Ectodermal cell (in vitro differentiated cells): Measurements from ENCODE around the gene DRD1.

Experiments
- H3K27ac ChIP-seq: 2 replicates; pipeline ENCODE4 v1.7.0; 2013; ENCODE audit warnings: mild to moderate bottlenecking, low read depth, low read length; ENCODE audit not compliant: insufficient read depth, poor library complexity, severe bottlenecking
- H3K27me3 ChIP-seq: 2 replicates; pipeline ENCODE4 v1.7.0; 2013; ENCODE audit warnings: mild to moderate bottlenecking, low read length; ENCODE audit not compliant: insufficient read depth, control insufficient read depth, poor library complexity, severe bottlenecking
- H3K36me3 ChIP-seq: one replicate; pipeline ENCODE4 v1.7.0; 2013; ENCODE audit warnings: low read length; ENCODE audit not compliant: control insufficient read depth, insufficient read depth
- H3K4me1 ChIP-seq: one replicate; pipeline ENCODE4 v1.7.0; 2013; ENCODE audit warnings: low read length; ENCODE audit not compliant: control insufficient read depth, insufficient read depth
- H3K4me3 ChIP-seq: 2 replicates; pipeline ENCODE4 v1.7.0; 2013; ENCODE audit warnings: low read depth, low read length, control low read depth; ENCODE audit not compliant: insufficient read depth
- H3K9me3 ChIP-seq: 2 replicates; pipeline ENCODE4 v1.7.0; 2013; ENCODE audit warnings: mild to moderate bottlenecking, low read length, moderate library complexity; ENCODE audit not compliant: control insufficient read depth
- WGBS, 2 experiments: methylation state at CpG; one replicate each; pipeline ENCODE4 v1.1.7; 2013; ENCODE audit warnings: missing lambda C conversion rate in 2 of 2; 5-methylcytosine and 5-hydroxymethylcytosine counted together

DRD1 gene

GRCh38 chr5:175469916-175470315, 25.9 kb upstream of the DRD1 start:
- Histone ChIP-seq H3K36me3 (no peaks in the 10 kb centered on the region), H3K4me3 (no peak overlapping the region), H3K4me1 (no peaks in the 10 kb centered on the region), H3K27me3 (no peaks in the 10 kb centered on the region), H3K9me3 (no peaks in the 10 kb centered on the region), H3K27ac (no peak overlapping the region)
- WGBS, 2 experiments, result 50 to 55% methylated on average over 3 of the region's 3 CpGs

- WGBS, 2 experiments, result 91% methylated on average over 1 of the region's 1 CpG; no CpG with 5 or more reads in 1 of the 2 experiments
- no peaks in the 10 kb centered on the region for H3K27me3 ChIP-seq
Observed at GRCh38 chr5:175468892-175469291, 24.9 kb upstream of the DRD1 start.

GRCh38 chr5:175467983-175468690, 24.2 kb upstream of the DRD1 start:
- H3K27me3 ChIP-seq, result no peaks in the 10 kb centered on the region
- no peak overlapping the region for H3K27ac ChIP-seq
- no peak overlapping the region for H3K4me3 ChIP-seq
- no peaks in the 10 kb centered on the region for H3K4me1 ChIP-seq
- no peaks in the 10 kb centered on the region for H3K36me3 ChIP-seq
- H3K9me3 ChIP-seq, result no peaks in the 10 kb centered on the region
- WGBS, 2 experiments, result 83 to 84% methylated on average over 10 to 11 of the region's 11 CpGs

More at GRCh38 chr5:175468892-175469291, 24.9 kb upstream of the DRD1 start:
- Histone ChIP-seq H3K27ac (no peak overlapping the region), H3K9me3 (no peaks in the 10 kb centered on the region), H3K4me1 (no peaks in the 10 kb centered on the region), H3K4me3 (no peak overlapping the region), H3K36me3 (no peaks in the 10 kb centered on the region)

GRCh38 chr5:175466700-175467318, 22.8 kb upstream of the DRD1 start:
- Histone ChIP-seq H3K36me3 (no peaks in the 10 kb centered on the region), H3K9me3 (no peaks in the 10 kb centered on the region), H3K27ac (no peak overlapping the region), H3K4me1 (no peaks in the 10 kb centered on the region), H3K27me3 (no peaks in the 10 kb centered on the region), H3K4me3 (no peak overlapping the region)
- 89% methylated on average over 5 of the region's 5 CpGs for WGBS, 2 experiments

DNA sequence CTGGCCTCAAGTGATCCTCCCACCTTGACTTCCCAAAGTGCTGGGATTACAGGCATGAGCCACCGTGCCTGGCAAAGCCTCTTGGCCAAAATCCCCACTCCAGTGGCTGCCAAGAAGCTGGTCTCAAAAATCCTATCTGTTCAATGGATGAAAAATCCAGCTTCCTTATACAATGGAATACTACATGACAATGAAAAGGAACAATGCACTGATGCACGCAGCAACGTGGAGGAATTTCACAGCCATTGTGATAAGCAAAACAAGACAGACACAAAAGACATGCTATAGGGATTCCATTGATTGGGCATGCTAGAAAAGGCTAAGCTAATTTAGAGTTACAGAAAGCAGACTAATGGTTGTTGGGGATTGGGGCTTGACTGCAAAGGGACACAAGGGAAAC, 21.3 kb upstream of the DRD1 start:
- H3K27me3 ChIP-seq, result no peaks in the 10 kb centered on the region
- no peaks in the 10 kb centered on the region for H3K36me3 ChIP-seq
- H3K4me1 ChIP-seq, result no peaks in the 10 kb centered on the region
- no peak overlapping the region for H3K27ac ChIP-seq
- WGBS, 2 experiments, result 53 to 62% methylated on average over 3 of the region's 3 CpGs
- H3K9me3 ChIP-seq, result no peaks in the 10 kb centered on the region
- H3K4me3 ChIP-seq, result no peak overlapping the region

DNA sequence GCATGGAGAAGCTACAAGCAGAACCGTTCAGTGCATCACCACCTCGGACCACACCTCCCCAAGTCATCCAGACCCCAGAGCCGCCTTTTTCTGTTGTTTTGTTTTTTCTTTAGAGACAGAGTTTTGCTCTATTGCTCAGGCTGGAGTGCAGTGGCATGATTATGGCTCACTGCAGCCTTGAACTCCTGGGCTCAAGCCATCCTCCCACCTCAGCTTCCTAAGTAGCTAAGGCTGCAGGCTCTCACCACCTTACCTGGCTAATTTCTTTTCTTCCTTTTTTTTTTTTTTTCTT, 20.9 kb upstream of the DRD1 start:
- H3K4me1 ChIP-seq, result no peaks in the 10 kb centered on the region
- H3K27me3 ChIP-seq, result no peaks in the 10 kb centered on the region
- H3K4me3 ChIP-seq, result no peak overlapping the region
- 4 to 7% methylated on average over 3 of the region's 3 CpGs for WGBS, 2 experiments
- no peaks in the 10 kb centered on the region for H3K36me3 ChIP-seq
- H3K9me3 ChIP-seq, result no peaks in the 10 kb centered on the region
- H3K27ac ChIP-seq, result no peak overlapping the region

GRCh38 chr5:175464074-175464941, 20.3 kb upstream of the DRD1 start:
- Histone ChIP-seq H3K4me1 (no peaks in the 10 kb centered on the region), H3K9me3 (no peaks in the 10 kb centered on the region), H3K27me3 (no peaks in the 10 kb centered on the region), H3K36me3 (no peaks in the 10 kb centered on the region), H3K27ac (no peak overlapping the region), H3K4me3 (no peak overlapping the region)
- WGBS, 2 experiments, result 54 to 59% methylated on average over 11 of the region's 11 CpGs

- H3K9me3 ChIP-seq, result no peaks in the 10 kb centered on the region
- H3K4me1 ChIP-seq, result no peaks in the 10 kb centered on the region
- H3K27me3 ChIP-seq, result no peaks in the 10 kb centered on the region
- WGBS, 2 experiments, result 94 to 96% methylated on average over 3 of the region's 3 CpGs
- no peaks in the 10 kb centered on the region for H3K36me3 ChIP-seq
- no peak overlapping the region for H3K27ac ChIP-seq
- H3K4me3 ChIP-seq, result no peak overlapping the region
Observed at GRCh38 chr5:175463641-175464040, 19.7 kb upstream of the DRD1 start.

GRCh38 chr5:175461370-175461769, 17.4 kb upstream of the DRD1 start:
- 93 to 94% methylated on average over 13 of the region's 13 CpGs for WGBS, 2 experiments
- no peak overlapping the region for H3K4me3 ChIP-seq
- H3K27me3 ChIP-seq, result no peaks in the 10 kb centered on the region
- no peaks in the 10 kb centered on the region for H3K9me3 ChIP-seq
- H3K36me3 ChIP-seq, result no peaks in the 10 kb centered on the region
- no peak overlapping the region for H3K27ac ChIP-seq
- H3K4me1 ChIP-seq, result no peaks in the 10 kb centered on the region

- no peaks in the 10 kb centered on the region for H3K36me3 ChIP-seq
- no peaks in the 10 kb centered on the region for H3K4me1 ChIP-seq
- no peaks in the 10 kb centered on the region for H3K9me3 ChIP-seq
- WGBS, 2 experiments, result 93% methylated on average over 2 of the region's 2 CpGs
- H3K27ac ChIP-seq, result no peak overlapping the region
- no peak overlapping the region for H3K4me3 ChIP-seq
- no peaks in the 10 kb centered on the region for H3K27me3 ChIP-seq
Observed at GRCh38 chr5:175460552-175460951, 16.6 kb upstream of the DRD1 start.
